ENCODE results near the gene SMIM11. TPM values are rescaled to one million over a fixed set of nuclear protein-coding genes. Genes with fewer than 3 reads are reported as not detected.
"Not testable (repeated sequence)": the region's sequence is repeated elsewhere in the genome, so short reads cannot be mapped to it uniquely, and the experiment has no call there.

Gene SMIM11, protein sequence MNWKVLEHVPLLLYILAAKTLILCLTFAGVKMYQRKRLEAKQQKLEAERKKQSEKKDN
- polyA plus RNA-seq (2013, experiment 1 of 4): 4.9 TPM
- 4.6 TPM for polyA plus RNA-seq (2013, experiment 2 of 4)
- polyA plus RNA-seq (2013, experiment 3 of 4): 4.5 TPM
- 20.6 TPM for polyA plus RNA-seq (2013, experiment 4 of 4)

DNA sequence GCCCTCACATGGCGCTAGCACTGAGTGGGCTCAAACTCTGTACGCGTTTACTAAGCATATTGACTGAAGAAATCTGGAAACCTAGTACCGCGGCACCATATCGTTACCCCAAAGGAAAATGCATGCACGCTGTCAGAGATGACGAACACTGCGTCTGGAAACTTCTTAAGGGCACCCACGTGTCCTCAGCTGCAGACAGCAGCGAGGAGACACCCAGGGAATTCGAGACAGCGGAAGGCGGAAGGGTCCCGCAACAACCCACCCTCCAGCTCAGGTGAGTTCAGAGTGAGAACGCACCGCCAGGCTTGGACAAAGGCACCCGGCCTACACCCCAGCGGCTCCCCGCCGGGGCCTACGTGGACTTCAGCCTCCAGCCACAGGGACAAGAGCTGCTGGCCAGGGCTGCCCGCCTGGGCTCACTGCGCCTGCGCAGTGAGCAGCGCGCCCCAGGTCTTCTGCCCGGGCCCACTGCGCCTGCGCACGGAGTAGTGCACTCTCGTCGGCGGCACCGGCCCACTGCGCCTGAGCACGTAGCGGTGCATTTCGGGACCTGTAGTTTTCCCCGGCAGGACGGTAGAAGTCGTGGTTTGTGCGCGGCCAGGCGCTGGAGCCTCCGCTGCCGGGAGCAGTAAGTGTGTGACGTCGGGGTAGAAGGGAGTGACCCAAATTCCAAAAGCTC, at the start of gene SMIM11:
Gene SMIM11 (plus strand): TSS at position 568 of the 679 bp plus-strand sequence. CDS start 3,998 bp downstream, outside the sequence.
- H3K4me1 ChIP-seq (ENCODE audit: control insufficient read depth, insufficient read depth, low read length); H3K4me3 ChIP-seq (ENCODE audit: insufficient read depth, low read depth, low read length); H3K27ac ChIP-seq (ENCODE audit: insufficient read depth, low read depth, low read length, poor library complexity, severe bottlenecking); H3K27me3 ChIP-seq (ENCODE audit: control insufficient read depth, insufficient read depth, low read length, poor library complexity, severe bottlenecking); H3K36me3 ChIP-seq (ENCODE audit: control insufficient read depth, insufficient read depth, low read length); H3K9me3 ChIP-seq (ENCODE audit: control insufficient read depth, low read length): not testable (repeated sequence)
- WGBS, 2 experiments: no CpG with 5 or more reads among the region's 49 CpGs

DNA sequence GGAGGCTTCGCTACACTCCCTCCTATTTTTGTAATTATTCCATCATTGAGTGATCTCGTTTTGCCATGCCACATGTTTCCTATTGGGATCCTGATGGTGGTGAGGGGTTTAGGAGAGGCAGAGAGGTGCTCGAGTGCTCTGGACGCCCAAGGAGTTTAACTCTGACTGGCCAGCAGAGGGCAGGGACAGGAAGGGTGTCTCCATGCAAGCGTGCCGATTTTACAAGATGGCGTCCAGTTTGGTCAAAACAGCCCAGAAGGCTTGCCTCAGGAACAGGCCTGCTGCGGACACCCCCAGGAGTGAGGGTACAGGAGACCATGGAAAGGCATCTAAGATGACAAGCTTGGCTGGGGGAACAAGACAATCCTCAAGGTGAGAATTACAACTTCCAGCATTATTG, 45.3 kb upstream of the SMIM11 start:
- Histone ChIP-seq H3K27me3 (ENCODE audit: control insufficient read depth, insufficient read depth, low read length, poor library complexity, severe bottlenecking) (no peaks in the 10 kb centered on the region), H3K27ac (ENCODE audit: insufficient read depth, low read depth, low read length, poor library complexity, severe bottlenecking) (no peak overlapping the region), H3K36me3 (ENCODE audit: control insufficient read depth, insufficient read depth, low read length) (no peaks in the 10 kb centered on the region), H3K4me1 (ENCODE audit: control insufficient read depth, insufficient read depth, low read length) (peaks cover 1% of the 10 kb centered on the region), H3K9me3 (ENCODE audit: control insufficient read depth, low read length) (no peaks in the 10 kb centered on the region), H3K4me3 (ENCODE audit: insufficient read depth, low read depth, low read length) (no peak overlapping the region)
- 94 to 95% methylated on average over 8 of the region's 8 CpGs for WGBS, 2 experiments

DNA sequence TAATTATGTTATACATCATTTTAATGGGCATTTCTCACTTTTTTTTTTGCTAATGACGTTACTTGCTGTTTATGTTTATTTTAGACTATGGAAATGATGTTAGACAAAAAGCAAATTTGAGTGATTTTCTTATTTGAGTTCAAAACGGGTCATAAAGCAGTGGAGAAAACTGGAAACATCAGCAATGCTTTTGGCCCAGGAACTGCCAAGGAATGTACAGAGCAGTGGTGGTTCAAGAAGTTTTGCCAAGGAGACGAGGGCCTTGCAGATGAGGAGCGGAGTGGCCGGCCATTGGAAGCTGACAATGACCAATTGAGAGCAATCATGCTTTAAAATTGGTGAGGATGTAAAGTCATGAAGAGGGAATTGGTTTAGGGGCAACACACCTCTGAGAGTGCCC, 43.6 kb upstream of the SMIM11 start:
- H3K4me1 ChIP-seq (ENCODE audit: control insufficient read depth, insufficient read depth, low read length): peaks cover 6% of the 10 kb centered on the region
- no peaks in the 10 kb centered on the region for H3K27me3 ChIP-seq (ENCODE audit: control insufficient read depth, insufficient read depth, low read length, poor library complexity, severe bottlenecking)
- H3K27ac ChIP-seq (ENCODE audit: insufficient read depth, low read depth, low read length, poor library complexity, severe bottlenecking): no peak overlapping the region
- H3K9me3 ChIP-seq (ENCODE audit: control insufficient read depth, low read length): no peaks in the 10 kb centered on the region
- H3K36me3 ChIP-seq (ENCODE audit: control insufficient read depth, insufficient read depth, low read length): no peaks in the 10 kb centered on the region
- 95 to 96% methylated on average over 5 of the region's 5 CpGs for WGBS, 2 experiments
- no peak overlapping the region for H3K4me3 ChIP-seq (ENCODE audit: insufficient read depth, low read depth, low read length)

DNA sequence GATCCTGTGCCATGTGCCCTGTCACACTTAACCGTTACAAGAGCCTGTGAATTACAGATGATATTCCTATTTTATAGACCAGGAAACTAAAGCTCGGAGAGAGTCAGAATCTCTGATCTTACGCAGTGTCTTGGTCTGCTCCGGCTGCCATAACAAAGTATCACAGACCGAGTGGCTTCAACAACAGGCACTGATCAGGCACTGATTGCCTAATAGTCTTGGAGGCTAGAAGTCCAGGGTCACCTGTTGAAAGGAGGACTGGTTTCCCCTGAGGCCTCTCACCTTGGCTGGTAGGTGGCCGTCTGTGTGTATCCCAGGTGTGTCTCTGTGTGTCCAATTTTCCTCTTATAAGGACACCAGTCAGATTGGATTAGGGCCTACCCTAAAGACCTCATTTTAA, 43.0 kb upstream of the SMIM11 start:
- Histone ChIP-seq H3K4me3 (ENCODE audit: insufficient read depth, low read depth, low read length) (no peak overlapping the region), H3K4me1 (ENCODE audit: control insufficient read depth, insufficient read depth, low read length) (peaks cover 6% of the 10 kb centered on the region), H3K27me3 (ENCODE audit: control insufficient read depth, insufficient read depth, low read length, poor library complexity, severe bottlenecking) (no peaks in the 10 kb centered on the region), H3K36me3 (ENCODE audit: control insufficient read depth, insufficient read depth, low read length) (no peaks in the 10 kb centered on the region), H3K9me3 (ENCODE audit: control insufficient read depth, low read length) (no peaks in the 10 kb centered on the region), H3K27ac (ENCODE audit: insufficient read depth, low read depth, low read length, poor library complexity, severe bottlenecking) (no peak overlapping the region)
- whole genome bisulfite sequencing, 2 experiments: 95 to 97% methylated on average over 6 of the region's 6 CpGs

DNA sequence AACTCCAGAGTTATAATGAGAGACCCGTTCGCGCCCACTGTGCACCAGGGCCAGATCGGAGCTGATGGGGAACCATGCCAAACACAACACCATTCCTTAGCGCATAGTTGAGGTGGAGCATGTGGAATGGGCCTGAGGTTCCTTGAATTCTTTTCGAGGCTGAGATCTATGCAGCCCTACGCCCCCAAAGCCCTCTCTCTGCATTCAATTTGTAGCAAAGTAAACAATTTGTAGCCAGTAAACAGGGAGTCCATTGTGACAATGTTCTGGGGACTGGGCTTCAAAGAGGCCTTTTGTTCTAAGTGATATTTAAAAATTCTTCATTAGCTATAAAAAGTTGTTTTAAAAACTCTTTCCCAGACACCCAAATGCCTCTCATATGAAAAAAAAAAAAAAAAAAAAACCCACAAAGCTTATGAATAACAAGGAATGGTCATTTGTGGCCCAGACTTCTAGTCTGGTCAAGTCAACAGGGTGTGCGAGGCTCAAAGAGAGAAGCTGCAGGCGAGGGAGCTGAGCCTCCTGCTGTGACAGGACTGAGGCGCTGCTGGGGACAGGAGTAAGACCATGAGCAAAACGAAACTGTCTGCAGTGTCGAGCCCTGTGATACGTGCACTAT, 42.1 kb upstream of the SMIM11 start:
- Histone ChIP-seq H3K36me3 (ENCODE audit: control insufficient read depth, insufficient read depth, low read length) (no peaks in the 10 kb centered on the region), H3K27ac (ENCODE audit: insufficient read depth, low read depth, low read length, poor library complexity, severe bottlenecking) (no peak overlapping the region), H3K4me3 (ENCODE audit: insufficient read depth, low read depth, low read length) (no peak overlapping the region), H3K9me3 (ENCODE audit: control insufficient read depth, low read length) (no peaks in the 10 kb centered on the region), H3K27me3 (ENCODE audit: control insufficient read depth, insufficient read depth, low read length, poor library complexity, severe bottlenecking) (no peaks in the 10 kb centered on the region), H3K4me1 (ENCODE audit: control insufficient read depth, insufficient read depth, low read length) (peaks cover 6% of the 10 kb centered on the region)
- 81 to 83% methylated on average over 13 of the region's 13 CpGs for WGBS, 2 experiments

DNA sequence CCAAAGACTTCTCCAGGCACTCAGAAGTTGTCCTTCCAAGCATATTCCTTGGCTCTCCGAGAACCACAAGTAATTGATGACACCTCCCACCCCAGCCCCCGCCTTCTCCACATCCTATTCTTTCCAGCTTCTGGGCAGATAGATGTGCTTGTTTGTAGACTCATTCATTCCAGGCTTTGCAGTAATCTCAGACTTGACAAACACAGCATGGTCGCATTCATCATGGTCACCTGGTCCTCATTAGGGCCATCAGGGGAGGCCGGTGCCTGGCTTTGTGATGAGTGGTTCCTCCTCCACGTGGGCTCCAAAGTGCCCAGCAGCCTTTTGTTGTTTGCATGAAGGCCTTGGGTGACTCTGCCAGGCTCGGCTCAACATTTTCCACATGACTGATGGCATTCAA, 40.0 kb upstream of the SMIM11 start:
- peaks cover 11% of the 10 kb centered on the region for H3K4me1 ChIP-seq (ENCODE audit: control insufficient read depth, insufficient read depth, low read length)
- H3K27me3 ChIP-seq (ENCODE audit: control insufficient read depth, insufficient read depth, low read length, poor library complexity, severe bottlenecking): no peaks in the 10 kb centered on the region
- no peak overlapping the region for H3K4me3 ChIP-seq (ENCODE audit: insufficient read depth, low read depth, low read length)
- 74 to 81% methylated on average over 6 of the region's 6 CpGs for WGBS, 2 experiments
- H3K36me3 ChIP-seq (ENCODE audit: control insufficient read depth, insufficient read depth, low read length): no peaks in the 10 kb centered on the region
- H3K27ac ChIP-seq (ENCODE audit: insufficient read depth, low read depth, low read length, poor library complexity, severe bottlenecking): no peak overlapping the region
- no peaks in the 10 kb centered on the region for H3K9me3 ChIP-seq (ENCODE audit: control insufficient read depth, low read length)

DNA sequence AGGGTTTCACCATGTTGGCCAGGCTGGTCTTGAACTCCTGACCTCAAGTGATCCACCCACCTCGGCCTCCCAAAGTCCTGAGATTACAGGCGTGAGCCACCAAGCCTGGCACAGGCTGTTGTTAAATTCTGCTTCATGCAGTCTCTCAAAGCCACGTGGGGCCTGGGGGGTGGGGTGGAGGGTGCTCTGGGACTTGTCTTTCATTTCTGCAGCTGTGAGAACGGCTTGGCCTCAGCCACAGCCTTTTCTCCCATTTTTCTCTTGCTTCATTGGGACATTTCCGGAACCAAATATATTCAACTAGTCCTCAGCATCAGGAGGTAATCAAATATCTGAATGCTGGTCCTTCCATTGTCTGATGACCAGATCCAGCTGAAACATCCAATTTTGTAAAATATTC, 39.1 kb upstream of the SMIM11 start:
- Histone ChIP-seq H3K27me3 (ENCODE audit: control insufficient read depth, insufficient read depth, low read length, poor library complexity, severe bottlenecking) (no peaks in the 10 kb centered on the region), H3K9me3 (ENCODE audit: control insufficient read depth, low read length) (no peaks in the 10 kb centered on the region), H3K4me1 (ENCODE audit: control insufficient read depth, insufficient read depth, low read length) (peaks cover 11% of the 10 kb centered on the region), H3K4me3 (ENCODE audit: insufficient read depth, low read depth, low read length) (no peak overlapping the region), H3K36me3 (ENCODE audit: control insufficient read depth, insufficient read depth, low read length) (no peaks in the 10 kb centered on the region), H3K27ac (ENCODE audit: insufficient read depth, low read depth, low read length, poor library complexity, severe bottlenecking) (no peak overlapping the region)
- 86 to 90% methylated on average over 5 of the region's 5 CpGs for WGBS, 2 experiments

DNA sequence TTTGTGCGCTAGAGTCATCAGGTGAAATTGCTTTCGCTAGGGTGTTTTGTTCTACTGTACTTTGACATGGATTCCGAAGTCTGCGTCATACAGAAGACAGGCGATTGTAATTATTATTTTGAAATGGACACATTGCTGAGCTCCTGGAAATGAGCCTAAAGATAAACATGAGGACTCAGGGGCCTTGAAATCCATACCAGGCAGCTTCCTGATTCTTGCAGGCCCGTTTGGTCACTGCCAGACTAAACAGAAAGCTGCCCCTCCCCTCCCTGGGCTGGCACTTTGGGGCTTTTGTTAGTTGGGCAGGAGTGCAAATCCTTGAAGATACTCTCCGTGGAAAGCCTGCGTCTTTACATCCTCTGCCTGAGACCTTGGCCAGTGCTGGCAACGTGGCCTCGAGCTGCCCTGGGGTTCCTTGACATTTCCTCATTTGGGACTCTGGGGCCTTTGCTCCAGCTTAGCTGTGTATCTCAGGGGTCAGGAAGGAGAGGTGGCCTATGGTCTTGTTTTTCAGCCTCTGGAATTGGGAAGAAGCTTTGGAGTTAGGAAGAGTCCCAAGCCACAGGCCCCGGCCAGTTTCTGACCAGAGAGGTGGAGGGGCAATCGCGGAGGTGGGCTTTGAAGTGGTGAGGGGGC, 38.4 kb upstream of the SMIM11 start:
- 91 to 93% methylated on average over 13 of the region's 13 CpGs for WGBS, 2 experiments

DNA sequence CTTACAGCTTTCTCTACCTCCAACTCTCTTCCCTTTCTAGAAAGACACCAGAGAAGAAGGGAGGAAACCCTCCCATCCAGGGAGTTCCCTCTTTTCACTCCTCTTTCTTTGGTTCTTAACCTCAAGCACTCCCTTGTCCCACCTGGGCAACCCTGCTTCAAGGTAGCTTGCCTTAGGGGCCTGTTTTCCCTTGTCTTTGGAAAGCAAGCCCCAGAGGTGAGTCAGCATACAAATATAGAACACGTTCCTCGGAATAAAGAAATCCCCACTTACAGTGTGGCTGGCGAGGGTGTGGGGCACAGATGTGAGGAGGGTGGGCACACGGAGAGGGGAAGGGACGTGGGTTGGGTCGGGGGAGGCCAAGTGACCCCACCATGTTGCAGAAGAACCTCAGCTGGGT, 37.6 kb upstream of the SMIM11 start:
- WGBS, 2 experiments: 76 to 80% methylated on average over 6 of the region's 6 CpGs
- H3K9me3 ChIP-seq (ENCODE audit: control insufficient read depth, low read length): no peaks in the 10 kb centered on the region
- H3K4me1 ChIP-seq (ENCODE audit: control insufficient read depth, insufficient read depth, low read length): peaks cover 11% of the 10 kb centered on the region
- H3K4me3 ChIP-seq (ENCODE audit: insufficient read depth, low read depth, low read length): no peak overlapping the region
- H3K36me3 ChIP-seq (ENCODE audit: control insufficient read depth, insufficient read depth, low read length): no peaks in the 10 kb centered on the region
- no peak overlapping the region for H3K27ac ChIP-seq (ENCODE audit: insufficient read depth, low read depth, low read length, poor library complexity, severe bottlenecking)
- H3K27me3 ChIP-seq (ENCODE audit: control insufficient read depth, insufficient read depth, low read length, poor library complexity, severe bottlenecking): no peaks in the 10 kb centered on the region

More for the DNA sequence above, 38.4 kb upstream of the SMIM11 start:
- Histone ChIP-seq H3K4me3 (ENCODE audit: insufficient read depth, low read depth, low read length) (no peak overlapping the region), H3K4me1 (ENCODE audit: control insufficient read depth, insufficient read depth, low read length) (peaks cover 11% of the 10 kb centered on the region), H3K9me3 (ENCODE audit: control insufficient read depth, low read length) (no peaks in the 10 kb centered on the region), H3K27me3 (ENCODE audit: control insufficient read depth, insufficient read depth, low read length, poor library complexity, severe bottlenecking) (no peaks in the 10 kb centered on the region), H3K27ac (ENCODE audit: insufficient read depth, low read depth, low read length, poor library complexity, severe bottlenecking) (no peak overlapping the region), H3K36me3 (ENCODE audit: control insufficient read depth, insufficient read depth, low read length) (no peaks in the 10 kb centered on the region)

DNA sequence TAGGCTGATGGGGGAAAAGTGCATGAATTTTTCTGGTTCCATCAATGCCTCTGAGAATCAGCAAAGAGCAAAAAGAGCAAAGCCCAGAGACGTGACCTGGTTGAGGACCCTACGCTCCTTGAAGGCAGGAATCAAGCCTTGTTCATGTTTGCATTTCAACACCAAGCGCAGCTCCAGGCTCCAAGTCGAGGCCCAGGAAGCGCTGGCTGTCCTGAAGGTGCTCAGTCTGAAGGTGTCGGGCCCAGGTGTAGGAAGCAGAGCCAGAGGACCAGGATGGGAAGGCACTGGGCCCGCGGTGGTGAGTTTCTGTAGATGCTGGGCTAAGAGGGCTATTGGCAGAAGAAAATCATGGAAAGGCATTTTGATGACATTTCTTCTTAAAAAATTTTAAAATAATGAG, 37.1 kb upstream of the SMIM11 start:
- no peak overlapping the region for H3K27ac ChIP-seq (ENCODE audit: insufficient read depth, low read depth, low read length, poor library complexity, severe bottlenecking)
- WGBS, 2 experiments: 96 to 97% methylated on average over 8 of the region's 8 CpGs

More for the DNA sequence above, 37.1 kb upstream of the SMIM11 start:
- H3K27me3 ChIP-seq (ENCODE audit: control insufficient read depth, insufficient read depth, low read length, poor library complexity, severe bottlenecking): no peaks in the 10 kb centered on the region
- H3K4me3 ChIP-seq (ENCODE audit: insufficient read depth, low read depth, low read length): no peak overlapping the region
- H3K9me3 ChIP-seq (ENCODE audit: control insufficient read depth, low read length): no peaks in the 10 kb centered on the region
- no peaks in the 10 kb centered on the region for H3K36me3 ChIP-seq (ENCODE audit: control insufficient read depth, insufficient read depth, low read length)
- peaks cover 11% of the 10 kb centered on the region for H3K4me1 ChIP-seq (ENCODE audit: control insufficient read depth, insufficient read depth, low read length)

All from ectodermal cell (in vitro differentiated cells).